HG03045 (cell line): ENCODE data around the gene AKIRIN2.
"Not testable (repeated sequence)": the region's sequence is repeated elsewhere in the genome, so short reads cannot be mapped to it uniquely, and the experiment has no call there.

Experiments
- ATAC-seq: cut with Tn5 transposase; IDR thresholded peaks from one replicate; pipeline ENCODE4 v1.9.1; 2021; ENCODE audit warnings: mild to moderate bottlenecking, moderate library complexity; ENCODE audit not compliant: unreplicated experiment

Gene AKIRIN2

DNA sequence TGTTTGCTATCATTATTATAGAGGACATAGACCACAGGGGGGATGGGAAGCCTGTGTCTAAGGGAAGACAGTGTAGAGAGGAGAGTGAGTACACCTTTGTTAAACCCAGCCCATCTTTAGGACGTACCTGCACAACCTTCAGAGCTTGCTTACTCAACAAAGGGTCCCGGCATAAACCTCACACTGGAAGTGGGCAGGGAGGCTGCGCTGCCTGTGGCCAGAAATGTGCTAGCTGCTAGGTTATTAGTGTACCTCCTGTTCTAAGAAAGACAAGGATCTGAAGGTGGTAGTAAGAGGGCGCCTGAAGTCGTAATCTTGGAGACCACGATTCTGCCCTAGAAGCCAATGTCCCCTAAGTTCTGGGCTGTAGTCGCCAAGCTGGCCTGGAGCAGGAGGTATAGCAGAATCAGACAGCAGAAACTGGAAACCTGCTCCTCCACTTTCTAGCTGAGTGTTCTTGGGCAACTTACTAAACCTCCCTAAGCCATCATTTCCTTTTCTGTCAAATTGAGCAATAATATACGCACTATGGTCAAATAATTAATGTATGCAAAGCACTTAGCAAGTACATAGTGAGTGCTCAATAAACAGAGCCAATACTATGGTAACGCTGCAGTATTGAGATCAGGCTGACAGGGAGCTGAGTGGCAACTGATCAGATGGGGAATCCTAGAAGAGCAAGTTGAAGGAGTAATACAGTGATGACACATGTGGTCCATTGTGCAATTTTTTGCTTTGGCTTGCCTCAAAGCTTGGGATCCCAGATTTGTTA, 16.8 kb upstream of the AKIRIN2 start:
- ATAC-seq = no peak

GRCh38 chr6:87716928-87717614, 15.0 kb upstream of the AKIRIN2 start:
- no peak for ATAC-seq

- ATAC-seq = peak; percentile 53
These were observed 12.2 kb upstream of the AKIRIN2 start for GRCh38 chr6:87714093-87714842.

GRCh38 chr6:87712713-87713112, 10.7 kb upstream of the AKIRIN2 start:
- not testable (repeated sequence) for ATAC-seq

GRCh38 chr6:87710090-87710489, 8.1 kb upstream of the AKIRIN2 start:
- no peak for ATAC-seq

DNA sequence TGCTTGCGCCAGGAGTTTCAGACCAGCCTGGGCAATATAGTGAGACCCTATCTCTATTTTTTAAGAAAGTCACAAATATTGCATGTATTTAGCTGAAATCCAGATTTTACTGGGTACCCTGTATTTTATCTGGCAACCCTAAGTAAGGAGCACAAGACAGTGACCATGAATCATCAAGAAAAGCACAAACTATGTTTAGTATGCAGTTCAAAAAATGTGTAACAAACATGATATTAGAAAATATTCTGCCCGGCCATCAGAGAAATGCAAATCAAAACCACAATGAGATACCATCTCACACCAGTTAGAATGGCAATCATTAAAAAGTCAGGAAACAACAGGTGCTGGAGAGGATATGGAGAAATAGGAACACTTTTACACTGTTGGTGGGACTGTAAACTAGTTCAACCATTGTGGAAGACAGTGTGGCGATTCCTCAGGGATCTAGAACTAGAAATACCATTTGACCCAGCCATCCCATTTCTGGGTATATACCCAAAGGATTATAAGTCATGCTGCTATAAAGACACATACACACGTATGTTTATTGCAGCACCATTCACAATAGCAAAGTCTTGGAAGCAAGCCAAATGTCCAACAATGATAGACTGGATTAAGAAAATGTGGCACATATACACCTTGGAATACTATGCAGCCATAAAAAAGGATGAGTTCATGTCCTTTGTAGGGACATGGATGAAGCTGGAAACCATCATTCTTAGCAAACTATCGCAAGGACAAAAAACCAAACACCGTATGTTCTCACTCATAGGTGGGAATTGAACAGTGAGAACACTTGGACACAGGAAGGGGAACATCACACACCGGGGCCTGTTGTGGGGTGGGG, 6.8 kb upstream of the AKIRIN2 start:
- ATAC-seq = not testable (repeated sequence)

- no peak for ATAC-seq
These were observed 4.3 kb upstream of the AKIRIN2 start for GRCh38 chr6:87706187-87706966.

DNA sequence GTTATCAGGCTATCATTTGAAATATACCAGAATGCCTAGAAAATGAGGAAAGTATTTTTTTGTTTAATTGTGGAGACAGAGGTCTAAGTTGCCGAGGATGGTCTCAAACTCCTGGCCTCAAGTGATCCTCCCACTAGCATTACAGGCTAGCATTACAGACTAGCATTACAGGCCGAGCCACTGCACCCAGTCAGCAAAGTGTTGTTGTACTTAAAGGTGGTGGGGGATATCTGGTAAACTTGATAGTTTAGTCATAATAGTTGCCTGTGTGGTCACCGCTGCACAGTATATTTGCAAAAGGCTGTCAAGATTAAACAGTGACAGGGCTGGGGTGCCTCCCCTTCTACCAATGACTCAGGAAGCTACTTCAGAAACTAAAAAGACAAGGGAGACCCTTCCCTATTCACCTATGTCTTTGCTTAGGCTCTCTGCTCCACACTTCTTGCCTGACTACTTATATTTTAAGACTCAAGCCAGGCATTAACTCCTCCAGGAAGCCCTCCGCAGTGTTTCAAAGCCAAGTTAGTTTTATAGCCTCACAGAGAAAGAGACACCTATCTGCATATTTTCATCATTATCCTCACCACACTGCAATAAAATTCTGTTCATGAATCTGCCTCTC, 3.1 kb upstream of the AKIRIN2 start:
- ATAC-seq = peak; percentile 42

DNA sequence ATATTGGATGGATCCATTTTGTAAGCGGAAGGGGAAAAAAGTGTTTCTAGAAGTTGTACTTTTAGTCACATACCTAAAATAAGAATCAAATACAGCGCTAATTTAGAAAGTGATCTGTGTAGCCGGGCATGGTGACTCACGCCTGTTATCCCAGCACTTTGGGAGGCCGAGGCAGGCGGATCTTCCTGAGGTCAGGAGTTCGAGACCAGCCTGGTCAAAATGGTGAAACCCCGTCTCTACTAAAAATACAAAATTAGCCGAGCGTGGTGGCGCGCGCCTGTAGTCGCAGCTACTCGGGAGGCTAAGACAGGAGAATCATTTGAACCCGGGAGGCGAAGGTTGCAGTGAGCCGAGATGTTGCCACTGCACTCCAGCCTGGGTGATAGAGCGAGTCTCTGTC, 1.0 kb upstream of the AKIRIN2 start:
- not testable (repeated sequence) for ATAC-seq

GRCh38 chr6:87702589-87702945, 534 bp upstream of the AKIRIN2 start:
- ATAC-seq = peak; percentile 4

DNA sequence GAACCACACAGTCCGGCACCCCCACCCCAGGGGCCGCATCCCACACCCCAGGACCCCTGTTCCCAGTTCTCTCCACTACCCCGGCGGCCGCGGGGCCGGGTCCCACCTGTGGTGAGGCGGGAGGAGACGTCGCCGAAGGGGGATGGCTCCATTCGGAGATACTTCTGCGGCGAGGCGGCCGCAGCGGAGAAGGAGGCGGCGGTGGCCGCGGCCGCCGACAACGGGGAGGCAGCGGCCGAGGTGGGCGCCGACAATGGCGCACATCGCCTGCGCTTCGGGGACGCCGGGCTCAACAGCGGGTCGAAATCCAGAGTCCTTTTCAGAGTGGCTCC, 723 bp downstream of the AKIRIN2 start:
- peak; percentile 3 for ATAC-seq

GRCh38 chr6:87700397-87701343, 1.4 kb downstream of the AKIRIN2 start:
- no peak for ATAC-seq

GRCh38 chr6:87699576-87699975, 2.5 kb downstream of the AKIRIN2 start:
- no peak for ATAC-seq

GRCh38 chr6:87698547-87699006, 3.5 kb downstream of the AKIRIN2 start:
- ATAC-seq = no peak

DNA sequence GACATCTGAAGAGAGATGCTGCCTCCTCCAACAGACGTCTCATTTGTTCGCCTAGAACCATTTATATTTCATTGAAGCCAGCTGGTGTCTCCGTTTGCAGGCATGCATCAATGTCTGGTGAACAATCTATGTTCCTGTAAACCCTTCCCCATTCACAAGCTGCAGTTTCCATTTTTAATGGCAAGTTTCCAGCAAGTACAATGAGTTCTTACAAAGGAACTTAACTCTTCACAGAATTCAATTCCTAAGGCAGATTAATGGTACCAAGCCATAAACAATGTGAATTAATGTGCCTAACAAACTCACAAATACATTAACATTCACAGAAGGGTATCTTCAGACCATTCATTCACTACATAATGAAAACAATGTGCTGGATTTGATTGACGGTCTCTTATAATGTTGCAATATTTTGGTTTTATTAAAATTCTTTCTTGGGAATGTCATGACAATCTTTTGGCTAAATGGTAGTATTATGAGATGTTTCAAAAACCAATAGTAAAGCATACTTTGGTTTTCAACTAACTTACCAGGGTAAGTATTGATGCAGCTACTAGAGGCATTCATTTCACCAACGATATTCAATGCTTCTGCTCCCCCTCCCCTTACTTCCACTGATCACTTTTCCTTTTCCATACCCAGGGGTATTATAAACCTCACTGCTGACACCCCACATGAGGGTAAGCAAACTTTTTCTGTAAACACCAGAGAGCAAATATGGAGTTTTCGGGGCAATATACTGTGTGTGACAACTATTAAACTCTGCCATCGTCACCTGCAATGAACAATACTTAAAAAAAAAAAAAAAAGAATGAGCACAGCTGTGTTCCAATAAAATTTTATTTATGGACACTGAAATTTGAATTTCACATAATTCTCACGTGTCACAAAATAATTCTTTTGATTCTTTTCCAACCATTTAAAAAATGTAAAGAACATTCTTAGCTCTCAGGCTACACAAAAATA, 4.2 kb downstream of the AKIRIN2 start:
- no peak for ATAC-seq

GRCh38 chr6:87696817-87697216, 5.2 kb downstream of the AKIRIN2 start:
- not testable (repeated sequence) for ATAC-seq

DNA sequence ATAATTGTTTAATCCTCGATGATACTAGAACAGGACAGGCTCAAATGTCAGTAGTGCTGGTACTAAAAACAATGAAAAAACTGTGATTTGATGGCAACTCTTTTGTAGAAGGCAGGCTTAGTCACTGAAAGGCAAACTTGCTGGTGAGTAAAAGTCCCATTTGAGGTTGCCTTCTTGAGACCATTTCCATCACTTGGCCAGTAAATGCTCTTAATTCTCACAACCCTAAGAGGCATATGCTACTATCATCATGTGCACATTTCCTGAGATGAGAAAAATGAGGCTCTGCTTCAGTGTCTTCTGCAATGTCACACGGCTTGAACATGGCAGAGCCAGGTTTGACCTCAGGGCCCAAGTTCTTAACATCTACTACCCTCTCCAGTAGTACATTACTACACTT, 9.9 kb downstream of the AKIRIN2 start:
- ATAC-seq = no peak
